ENCODE results near the gene TBL1XR1. TPM values are rescaled to one million over a fixed set of nuclear protein-coding genes. Genes with fewer than 3 reads are reported as not detected.

TBL1XR1 gene
- total RNA-seq, 1 experiment from 2014 or later, result 180 TPM

- TF ChIP-seq CEBPB (IDR thresholded peaks at IDR 0.05; ENCODE audit: low read depth) (no peak), SRF (IDR thresholded peaks at IDR 0.05; ENCODE audit: low read depth) (no peak), TCF7L2 (IDR thresholded peaks at IDR 0.05; ENCODE audit: borderline replicate concordance, extremely low read depth, insufficient read depth, insufficient read length) (no peak)
These were observed 36.8 kb upstream of the TBL1XR1 start (continued) for GRCh38 chr3:177234121-177234520.

GRCh38 chr3:177231242-177231641 lies 34.0 kb upstream of the TBL1XR1 start:
- BruUV-seq (replicated peaks), result no TSS peak
- Histone ChIP-seq H3K9me2 (ENCODE audit: insufficient read depth) (no peaks in the 10 kb centered on the region), H3K4me3 (replicated peaks in 1 of 2; ENCODE audit: low read depth in 1 of 2, low read length in 2 of 2) (no peak overlapping the region), H4K20me1 (ENCODE audit: insufficient read depth) (no peaks in the 10 kb centered on the region), H3K79me2 (ENCODE audit: insufficient read depth, low read length) (no peaks in the 10 kb centered on the region), H3K9me3 (ENCODE audit: control insufficient read depth in 1 of 2, insufficient read depth in 1 of 2, low read depth in 1 of 2, low read length in 2 of 2) (no peaks in the 10 kb centered on the region), H3K27me3 (ENCODE audit: insufficient read depth, low read length) (no peaks in the 10 kb centered on the region), H3K9ac (ENCODE audit: low read length) (no peak overlapping the region), H3K4me2 (ENCODE audit: low read length) (no peak overlapping the region), H3K36me3 (ENCODE audit: control insufficient read depth in 1 of 2, insufficient read depth in 2 of 2, low read length in 2 of 2) (no peaks in the 10 kb centered on the region), H3K4me1 (ENCODE audit: control insufficient read depth in 1 of 2, insufficient read depth in 2 of 2, low read length in 2 of 2) (no peaks in the 10 kb centered on the region), H3K27ac (ENCODE audit: low read depth, low read length) (no peak overlapping the region), H2AFZ (ENCODE audit: low read depth, low read length, poor library complexity, severe bottlenecking) (no peak overlapping the region)
- TF ChIP-seq POLR2AphosphoS5 (IDR thresholded peaks at IDR 0.05; ENCODE audit: low read depth, low read length) (no peak), SP1 (IDR thresholded peaks at IDR 0.05; ENCODE audit: low read depth) (no peak), EZH2 (IDR thresholded peaks at IDR 0.05) (no peak), EGR1 (IDR thresholded peaks at IDR 0.05; ENCODE audit: low read depth) (no peak), ZNF274 (IDR thresholded peaks at IDR 0.05; ENCODE audit: low read depth, low read length) (no peak), CBX3 (IDR thresholded peaks at IDR 0.05; ENCODE audit: low read depth) (no peak), SRF (IDR thresholded peaks at IDR 0.05; ENCODE audit: low read depth) (no peak), SIN3A (IDR thresholded peaks at IDR 0.05; ENCODE audit: low read depth) (no peak), MAX (IDR thresholded peaks at IDR 0.05) (no peak), TCF7L2 (IDR thresholded peaks at IDR 0.05; ENCODE audit: borderline replicate concordance, extremely low read depth, insufficient read depth, insufficient read length) (no peak), FOSL1 (IDR thresholded peaks at IDR 0.05; ENCODE audit: low read depth) (no peak), ATF3 (IDR thresholded peaks at IDR 0.05) (no peak), CEBPB (IDR thresholded peaks at IDR 0.05; ENCODE audit: low read depth) (no peak), YY1 (IDR thresholded peaks at IDR 0.05; ENCODE audit: extremely low read depth, insufficient replicate concordance, low read depth, low read length) (no peak), ZBTB33 (IDR thresholded peaks at IDR 0.05; ENCODE audit: extremely low read depth, insufficient replicate concordance, low read length) (no peak), RAD21 (IDR thresholded peaks at IDR 0.05; ENCODE audit: low read depth) (no peak), ZFX (IDR thresholded peaks at IDR 0.05) (no peak), CTCF (IDR thresholded peaks at IDR 0.05 in 2 of 3, conservative IDR thresholded peaks at IDR 0.05 in 1 of 3; ENCODE audit: borderline replicate concordance in 1 of 3, insufficient read depth in 1 of 3, low read depth in 2 of 3, low read length in 2 of 3) (no peak)
- ChIA-PET CTCF (no interaction called here), RAD21 (ENCODE audit: low non-redundant PET in 1 of 2, low total read pairs in 2 of 2, uncharacterized antibody in 2 of 2, unreplicated experiment in 2 of 2) (no interaction called here), POLR2A (no interaction called here)
- ATAC-seq, result no peak
- no peak for DNase-seq (ENCODE audit: low read depth, low spot score)
- intact Hi-C loops (cut with micrococcal nuclease), result no loop called here

Data from HCT116 (cell line).